Thyroid gland (tissue), 4 donors: ENCODE measurements around the gene EIF6.

Source experiments
- POLR2A ChIP-seq, 2 donors: fragments of 450-650 bp; IDR thresholded peaks; one replicate each; pipeline ENCODE4 v1.6.1; 2017; ENCODE audit warnings: antibody characterized with exemption in 2 of 2, mild to moderate bottlenecking in 2 of 2, moderate library complexity in 1 of 2
- TF ChIP-seq, protein P1 (sequence below), 6 experiments: fragments of 200-600 bp in 3 of 6; fragments of 450-650 bp in 3 of 6; sonication (generic) in 3 of 6; IDR thresholded peaks; one replicate each; pipeline ENCODE4 v1.5.1; 2016 to 2019; ENCODE audit warnings: antibody characterized with exemption in 6 of 6, mild to moderate bottlenecking in 2 of 6, inconsistent platforms in 1 of 6, moderate library complexity in 1 of 6

DNA sequence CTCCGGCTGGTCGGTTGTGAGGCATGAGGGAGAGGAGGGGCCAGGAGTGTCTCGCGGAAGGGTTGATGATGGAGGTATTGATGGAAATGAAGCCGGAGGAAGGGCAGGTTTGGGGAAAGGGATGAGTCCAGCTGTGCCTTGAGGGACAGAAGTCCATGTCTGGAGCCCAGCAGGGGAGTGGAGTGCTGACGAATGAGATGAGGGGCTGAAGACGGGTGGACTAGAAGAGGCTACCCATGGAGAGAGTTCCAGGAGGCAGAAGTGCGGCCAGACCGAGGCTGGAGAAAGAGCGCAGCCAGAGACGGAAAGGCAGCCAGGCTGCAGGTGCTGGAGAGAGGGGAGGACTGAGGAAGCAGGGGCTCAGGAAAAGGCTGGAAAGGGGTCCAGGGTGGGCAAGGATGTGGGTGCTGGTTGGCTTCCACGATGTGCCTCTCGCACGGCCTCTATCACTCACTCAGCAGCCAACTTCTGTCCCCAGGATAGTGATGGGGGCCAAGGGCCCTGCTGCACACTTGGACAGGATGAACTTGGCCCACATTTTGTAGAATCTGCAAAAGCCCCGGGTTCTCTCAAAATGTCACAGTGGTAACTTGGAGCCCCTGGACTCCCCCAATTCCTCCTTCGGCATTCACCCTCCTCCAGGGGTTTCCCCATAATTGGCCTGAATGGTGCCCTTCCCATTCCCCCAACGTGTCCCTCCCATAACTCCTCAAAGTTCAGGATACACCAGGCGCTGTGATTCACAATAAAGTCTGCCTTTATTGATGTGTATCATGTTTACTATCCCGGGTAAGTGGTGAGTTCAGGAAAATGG lies 627 bp upstream of the EIF6 start:
- TF ChIP-seq, protein P1, sequence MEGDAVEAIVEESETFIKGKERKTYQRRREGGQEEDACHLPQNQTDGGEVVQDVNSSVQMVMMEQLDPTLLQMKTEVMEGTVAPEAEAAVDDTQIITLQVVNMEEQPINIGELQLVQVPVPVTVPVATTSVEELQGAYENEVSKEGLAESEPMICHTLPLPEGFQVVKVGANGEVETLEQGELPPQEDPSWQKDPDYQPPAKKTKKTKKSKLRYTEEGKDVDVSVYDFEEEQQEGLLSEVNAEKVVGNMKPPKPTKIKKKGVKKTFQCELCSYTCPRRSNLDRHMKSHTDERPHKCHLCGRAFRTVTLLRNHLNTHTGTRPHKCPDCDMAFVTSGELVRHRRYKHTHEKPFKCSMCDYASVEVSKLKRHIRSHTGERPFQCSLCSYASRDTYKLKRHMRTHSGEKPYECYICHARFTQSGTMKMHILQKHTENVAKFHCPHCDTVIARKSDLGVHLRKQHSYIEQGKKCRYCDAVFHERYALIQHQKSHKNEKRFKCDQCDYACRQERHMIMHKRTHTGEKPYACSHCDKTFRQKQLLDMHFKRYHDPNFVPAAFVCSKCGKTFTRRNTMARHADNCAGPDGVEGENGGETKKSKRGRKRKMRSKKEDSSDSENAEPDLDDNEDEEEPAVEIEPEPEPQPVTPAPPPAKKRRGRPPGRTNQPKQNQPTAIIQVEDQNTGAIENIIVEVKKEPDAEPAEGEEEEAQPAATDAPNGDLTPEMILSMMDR (IDR thresholded peaks at IDR 0.05) = no peak
- TF ChIP-seq POLR2A (IDR thresholded peaks at IDR 0.05) = no peak
